Uterus (tissue), 4 donors: ENCODE results near the gene ADIPOQ. TPM values are rescaled to one million over a fixed set of nuclear protein-coding genes. Genes with fewer than 3 reads are reported as not detected.

ENCODE experiments used
- DNase-seq, 2 donors: peaks; one replicate each; pipeline ENCODE4 v3.0.0-alpha.2; 2019 to 2020
- H3K27ac ChIP-seq, 2 donors: fragments of 200-600 bp; sonication (generic); 1 replicate in 1 of 2; 2 replicates in 1 of 2; pipeline ENCODE4 v1.5.1; 2016 to 2018
- H3K27me3 ChIP-seq, 2 donors: fragments of 200-600 bp; sonication (generic); one replicate each; pipeline ENCODE4 v1.5.1; 2018 to 2019; ENCODE audit warnings: control low read depth in 1 of 2
- H3K36me3 ChIP-seq, 2 donors: fragments of 200-600 bp; sonication (generic); one replicate each; pipeline ENCODE4 v1.5.1; 2019; ENCODE audit warnings: control low read depth in 1 of 2
- H3K4me1 ChIP-seq, 2 donors: fragments of 200-600 bp; sonication (generic); one replicate each; pipeline ENCODE4 v1.5.1; 2018 to 2019; ENCODE audit warnings: control low read depth in 1 of 2
- H3K4me3 ChIP-seq, 2 donors: fragments of 200-600 bp; sonication (generic); 1 replicate in 1 of 2; 2 replicates in 1 of 2; pipeline ENCODE4 v1.5.1; 2018 to 2019; ENCODE audit warnings: mild to moderate bottlenecking in 1 of 2
- H3K9me3 ChIP-seq, 2 donors: fragments of 200-600 bp; sonication (generic); one replicate each; pipeline ENCODE4 v1.5.1; 2019; ENCODE audit warnings: control low read depth in 1 of 2
- CTCF ChIP-seq, 4 experiments: fragments of 200-600 bp in 2 of 4; fragments of 450-650 bp in 2 of 4; sonication (generic) in 2 of 4; IDR thresholded peaks; one replicate each; pipeline ENCODE4 v1.5.1; 2016 to 2019; ENCODE audit warnings: antibody characterized with exemption in 4 of 4, mild to moderate bottlenecking in 2 of 4, moderate library complexity in 1 of 4
- POLR2A ChIP-seq, 2 donors: fragments of 450-650 bp; IDR thresholded peaks; one replicate each; pipeline ENCODE4 v1.6.1; 2016; ENCODE audit warnings: antibody characterized with exemption in 2 of 2, mild to moderate bottlenecking in 1 of 2, moderate library complexity in 1 of 2
- intact Hi-C: fragments of 100-400 bp; cut with DNase I; formaldehyde crosslinking; loops from one replicate; pipeline ENCODE4 v1.15.1; 2023; ENCODE audit warnings: low total_unique reads
- total RNA-seq, 4 donors: library from RNA; depleted of rRNA in 3 of 4; stranded (reverse); fragments of >200 nt in 3 of 4; gene quantifications; one replicate each; pipeline versions ENCODE4 v1.1.0 to v1.2.4, GENCODE V29; 2014 to 2023
- donor health status: DM: yes; HTN: yes; CAD: no.

ADIPOQ gene
- total RNA-seq, 4 donors from 2014 or later: not detected

- intact Hi-C loops: no loop called here
- Histone ChIP-seq H3K36me3 (no peaks in the 10 kb centered on the region), H3K27me3 (peaks cover 0 to 20% of the 10 kb centered on the region in 2 donors), H3K4me3 (no peak overlapping the region), H3K4me1 (peaks cover 0 to 7% of the 10 kb centered on the region in 2 donors), H3K27ac (no peak overlapping the region), H3K9me3 (no peaks in the 10 kb centered on the region)
- TF ChIP-seq CTCF (IDR thresholded peaks at IDR 0.05) (no peak), POLR2A (IDR thresholded peaks at IDR 0.05) (no peak)
- no peak for DNase-seq
Measured at GRCh38 chr3:186824430-186825139, 17.9 kb upstream of the ADIPOQ start.

DNA sequence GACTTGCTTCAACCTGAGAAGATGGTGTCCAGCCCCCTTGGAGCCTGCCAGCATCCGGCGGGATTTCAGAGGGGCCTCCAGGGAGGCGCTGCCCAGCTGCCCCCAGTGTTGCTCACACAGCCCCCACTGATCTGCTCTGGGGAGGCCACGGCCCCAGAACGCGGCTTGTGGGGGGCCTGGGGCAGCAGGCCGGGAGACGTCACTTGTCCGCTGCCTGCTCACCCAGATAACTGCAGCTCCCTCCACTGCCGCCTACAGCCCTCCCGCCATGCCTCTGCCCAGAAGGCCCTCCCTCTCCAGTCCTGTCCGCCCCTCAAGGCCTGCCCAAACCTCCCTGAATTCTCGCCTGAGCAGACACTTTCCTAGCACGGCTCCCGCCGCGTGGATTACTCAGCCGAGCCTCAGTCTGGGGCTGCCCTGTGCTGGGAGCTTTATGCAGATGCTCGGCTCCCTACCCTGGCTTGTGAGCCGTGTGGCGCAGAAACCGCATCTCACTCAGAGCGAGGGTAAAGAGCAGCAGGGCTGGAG, 17.2 kb upstream of the ADIPOQ start:
- intact Hi-C loops: no loop called here
- peak in 1 of 2 donors; percentile 20 for DNase-seq
- H3K27ac ChIP-seq: no peak overlapping the region
- no peak for TF ChIP-seq POLR2A (IDR thresholded peaks at IDR 0.05)
- TF ChIP-seq CTCF (IDR thresholded peaks at IDR 0.05): no peak
- H3K4me3 ChIP-seq: no peak overlapping the region
- H3K36me3 ChIP-seq: no peaks in the 10 kb centered on the region
- peaks cover 0 to 27% of the 10 kb centered on the region in 2 donors for H3K27me3 ChIP-seq
- peaks cover 0 to 7% of the 10 kb centered on the region in 2 donors for H3K4me1 ChIP-seq
- H3K9me3 ChIP-seq: no peaks in the 10 kb centered on the region

- intact Hi-C loops: no loop called here
- TF ChIP-seq POLR2A (IDR thresholded peaks at IDR 0.05) (no peak), CTCF (IDR thresholded peaks at IDR 0.05) (no peak)
- H3K36me3 ChIP-seq: no peaks in the 10 kb centered on the region
- no peaks in the 10 kb centered on the region for H3K9me3 ChIP-seq
- H3K27ac ChIP-seq: no peak overlapping the region
- no peak for DNase-seq
- no peak overlapping the region for H3K4me3 ChIP-seq
- peaks cover 0 to 7% of the 10 kb centered on the region in 2 donors for H3K4me1 ChIP-seq
- H3K27me3 ChIP-seq: peaks cover 0 to 33% of the 10 kb centered on the region in 2 donors
Measured at GRCh38 chr3:186825872-186826409, 16.6 kb upstream of the ADIPOQ start.

GRCh38 chr3:186826410-186826975, 16.0 kb upstream of the ADIPOQ start:
- intact Hi-C loops: no loop called here
- Histone ChIP-seq H3K36me3 (no peaks in the 10 kb centered on the region), H3K27me3 (peaks cover 0 to 39% of the 10 kb centered on the region in 2 donors), H3K9me3 (no peaks in the 10 kb centered on the region), H3K4me1 (peaks cover 0 to 7% of the 10 kb centered on the region in 2 donors), H3K27ac (no peak overlapping the region), H3K4me3 (peak overlapping the region; percentile 22 to 48)
- no peak for DNase-seq
- no peak for TF ChIP-seq CTCF (IDR thresholded peaks at IDR 0.05)
